Breast epithelium (tissue), 4 donors: ENCODE results near the gene BMPER. TPM values are rescaled to one million over a fixed set of nuclear protein-coding genes. Genes with fewer than 3 reads are reported as not detected.

Experiments
- DNase-seq, 2 donors: peaks; one replicate each; pipeline ENCODE4 v3.0.0-alpha.2; 2019; ENCODE audit warnings: low spot score in 2 of 2
- H3K27ac ChIP-seq, 2 donors: fragments of 200-600 bp; sonication (generic) in 1 of 2; one replicate each; pipeline ENCODE4 v1.5.1; 2016 to 2019; ENCODE audit warnings: mild to moderate bottlenecking in 1 of 2
- H3K27me3 ChIP-seq, 2 donors: fragments of 200-600 bp; sonication (generic) in 1 of 2; one replicate each; pipeline versions ENCODE4 v1.5.1 to v1.6.0; 2017 to 2019; ENCODE audit warnings: control low read depth in 1 of 2, mild to moderate bottlenecking in 1 of 2
- H3K36me3 ChIP-seq: fragments of 200-600 bp; one replicate; pipeline ENCODE4 v1.5.1; 2019
- H3K4me1 ChIP-seq, 2 donors: fragments of 200-600 bp; sonication (generic); one replicate each; pipeline ENCODE4 v1.5.1; 2016 to 2019; ENCODE audit warnings: control low read depth in 1 of 2
- H3K4me3 ChIP-seq, 3 donors: fragments of 200-600 bp; sonication (generic); 1 replicate in 2 of 3; 2 replicates in 1 of 3; pipeline ENCODE4 v1.5.1; 2016 to 2019; ENCODE audit warnings: mild to moderate bottlenecking in 3 of 3, moderate library complexity in 2 of 3
- H3K9me3 ChIP-seq, 2 donors: fragments of 200-600 bp; sonication (generic) in 1 of 2; one replicate each; pipeline ENCODE4 v1.5.1; 2016 to 2019; ENCODE audit warnings: control low read depth in 1 of 2
- CTCF ChIP-seq, 3 donors: fragments of 450-650 bp; IDR thresholded peaks; one replicate each; pipeline ENCODE4 v1.5.1; 2016 to 2017; ENCODE audit warnings: antibody characterized with exemption in 3 of 3, mild to moderate bottlenecking in 3 of 3, moderate library complexity in 3 of 3
- POLR2A ChIP-seq: fragments of 450-650 bp; IDR thresholded peaks from one replicate; pipeline ENCODE4 v1.6.1; 2016; ENCODE audit warnings: antibody characterized with exemption, mild to moderate bottlenecking, moderate library complexity
- POLR2AphosphoS5 ChIP-seq, 3 donors: sonication (generic); formaldehyde crosslinking; IDR thresholded peaks; one replicate each; pipeline ENCODE4 v1.6.1; 2017; ENCODE audit warnings: antibody characterized with exemption in 3 of 3
- intact Hi-C: fragments of 100-400 bp; cut with DNase I; formaldehyde crosslinking; loops from one replicate; pipeline ENCODE4 v1.15.1; 2023; ENCODE audit warnings: low total_unique reads
- total RNA-seq, 3 donors: library from RNA; depleted of rRNA; stranded (reverse); fragments of >200 nt; gene quantifications; one replicate each; pipeline ENCODE4 v1.1.0, GENCODE V29; 2016

BMPER gene
- total RNA-seq, 3 donors from 2014 or later, result 1.6 to 6.9 (median 2.0) TPM

GRCh38 chr7:34189031-34189430 lies 283.7 kb downstream of the BMPER start:
- TF ChIP-seq POLR2AphosphoS5 (IDR thresholded peaks at IDR 0.05), result no peak
- TF ChIP-seq CTCF (IDR thresholded peaks at IDR 0.05), result no peak
- TF ChIP-seq POLR2A, result no peak
- H3K27ac ChIP-seq, result no peak overlapping the region
- intact Hi-C loops, result no loop called here
- no peaks in the 10 kb centered on the region for H3K36me3 ChIP-seq
- H3K4me3 ChIP-seq, result no peak overlapping the region
- H3K4me1 ChIP-seq, result no peaks in the 10 kb centered on the region
- no peak for DNase-seq
- no peaks in the 10 kb centered on the region for H3K9me3 ChIP-seq
- H3K27me3 ChIP-seq, result no peaks in the 10 kb centered on the region

GRCh38 chr7:34190299-34190698 lies 285.0 kb downstream of the BMPER start:
- TF ChIP-seq POLR2A (no peak), CTCF (IDR thresholded peaks at IDR 0.05) (no peak), POLR2AphosphoS5 (IDR thresholded peaks at IDR 0.05) (no peak)
- no peaks in the 10 kb centered on the region for H3K36me3 ChIP-seq
- no peaks in the 10 kb centered on the region for H3K4me1 ChIP-seq
- intact Hi-C loops, result loop anchor here (5.0 kb wide), 1 partner anchor 1342 kb away; no protein-coding TSS in a partner anchor
- H3K27ac ChIP-seq, result no peak overlapping the region
- H3K4me3 ChIP-seq, result no peak overlapping the region
- H3K27me3 ChIP-seq, result no peaks in the 10 kb centered on the region
- H3K9me3 ChIP-seq, result no peaks in the 10 kb centered on the region
- no peak for DNase-seq

GRCh38 chr7:34191162-34191561 lies 285.8 kb downstream of the BMPER start:
- no peaks in the 10 kb centered on the region for H3K9me3 ChIP-seq
- H3K27ac ChIP-seq, result no peak overlapping the region
- no peaks in the 10 kb centered on the region for H3K36me3 ChIP-seq
- DNase-seq, result no peak
- H3K27me3 ChIP-seq, result no peaks in the 10 kb centered on the region
- no peak overlapping the region for H3K4me3 ChIP-seq
- TF ChIP-seq POLR2AphosphoS5 (IDR thresholded peaks at IDR 0.05) (no peak), CTCF (IDR thresholded peaks at IDR 0.05) (no peak), POLR2A (no peak)
- no peaks in the 10 kb centered on the region for H3K4me1 ChIP-seq
- intact Hi-C loops, result loop anchor here (5.0 kb wide), 1 partner anchor 1341 kb away; no protein-coding TSS in a partner anchor

- TF ChIP-seq POLR2A, result no peak
- TF ChIP-seq POLR2AphosphoS5 (IDR thresholded peaks at IDR 0.05), result no peak
- TF ChIP-seq CTCF (IDR thresholded peaks at IDR 0.05), result no peak
- Histone ChIP-seq H3K4me3 (no peak overlapping the region), H3K36me3 (no peaks in the 10 kb centered on the region), H3K4me1 (no peaks in the 10 kb centered on the region), H3K27me3 (no peaks in the 10 kb centered on the region), H3K27ac (no peak overlapping the region), H3K9me3 (no peaks in the 10 kb centered on the region)
- intact Hi-C loops, result loop anchor here (5.0 kb wide), 1 partner anchor 1340 kb away; no protein-coding TSS in a partner anchor
- no peak for DNase-seq
Measured at GRCh38 chr7:34191771-34192479, 286.6 kb downstream of the BMPER start.

- TF ChIP-seq CTCF (IDR thresholded peaks at IDR 0.05), result no peak
- TF ChIP-seq POLR2A, result no peak
- TF ChIP-seq POLR2AphosphoS5 (IDR thresholded peaks at IDR 0.05), result no peak
- Histone ChIP-seq H3K27me3 (no peaks in the 10 kb centered on the region), H3K27ac (no peak overlapping the region), H3K36me3 (no peaks in the 10 kb centered on the region), H3K4me1 (no peaks in the 10 kb centered on the region), H3K9me3 (no peaks in the 10 kb centered on the region), H3K4me3 (no peak overlapping the region)
- intact Hi-C loops, result loop anchor here (5.0 kb wide), 1 partner anchor 1339 kb away; no protein-coding TSS in a partner anchor
- DNase-seq, result no peak
Measured at GRCh38 chr7:34192906-34193305, 287.6 kb downstream of the BMPER start.
